Stimulated activated effector memory CD8-positive, alpha-beta T cell treated with anti-CD3 and anti-CD28 coated beads, Interleukin-12 subunit alpha, Interleukin-12 subunit beta, amount 100 ng/mL, for 72 hours (primary cell): ENCODE results near the gene TPTE2.
"Not testable (repeated sequence)": the region's sequence is repeated elsewhere in the genome, so short reads cannot be mapped to it uniquely, and the experiment has no call there.

Experiments used
- ATAC-seq: fragments of 150-1000 bp; cut with Tn5 transposase; 2 replicates; pipeline ENCODE4 v1.10.0; 2021
- DNase-seq, 2 donors: peaks; one replicate each; pipeline ENCODE4 v3.0.0; 2021 to 2022; ENCODE audit warnings: low spot score in 2 of 2
- H3K27ac Mint-ChIP-seq: one replicate; pipeline ENCODE4 v1.8.0; 2022; ENCODE audit warnings: mild to moderate bottlenecking, mixed read lengths
- H3K36me3 Mint-ChIP-seq: one replicate; pipeline ENCODE4 v1.8.0; 2022; ENCODE audit warnings: mild to moderate bottlenecking, mixed read lengths
- H3K4me1 Mint-ChIP-seq: one replicate; pipeline ENCODE4 v1.8.0; 2022; ENCODE audit warnings: mixed read lengths
- H3K4me3 Mint-ChIP-seq: one replicate; pipeline ENCODE4 v1.8.0; 2022; ENCODE audit warnings: mild to moderate bottlenecking, mixed read lengths
- H3K9me3 Mint-ChIP-seq: one replicate; pipeline ENCODE4 v1.8.0; 2022; ENCODE audit warnings: mixed read lengths

Gene TPTE2

GRCh38 chr13:19439056-19439686, 122.2 kb downstream of the TPTE2 start:
- peak in 1 of 2 donors; percentile 50 for DNase-seq
- H3K4me3 Mint-ChIP-seq, H3K36me3 Mint-ChIP-seq, H3K27ac Mint-ChIP-seq, ATAC-seq, H3K9me3 Mint-ChIP-seq, H3K4me1 Mint-ChIP-seq: not testable (repeated sequence)

GRCh38 chr13:19437780-19438179, 123.6 kb downstream of the TPTE2 start:
- H3K4me3 Mint-ChIP-seq, H3K9me3 Mint-ChIP-seq, H3K27ac Mint-ChIP-seq, H3K36me3 Mint-ChIP-seq, ATAC-seq, H3K4me1 Mint-ChIP-seq, DNase-seq: not testable (repeated sequence)

- H3K9me3 Mint-ChIP-seq, H3K36me3 Mint-ChIP-seq, H3K27ac Mint-ChIP-seq, ATAC-seq, H3K4me3 Mint-ChIP-seq, H3K4me1 Mint-ChIP-seq, DNase-seq: not testable (repeated sequence)
Measured at GRCh38 chr13:19422236-19422635, 139.1 kb downstream of the TPTE2 start.

DNA sequence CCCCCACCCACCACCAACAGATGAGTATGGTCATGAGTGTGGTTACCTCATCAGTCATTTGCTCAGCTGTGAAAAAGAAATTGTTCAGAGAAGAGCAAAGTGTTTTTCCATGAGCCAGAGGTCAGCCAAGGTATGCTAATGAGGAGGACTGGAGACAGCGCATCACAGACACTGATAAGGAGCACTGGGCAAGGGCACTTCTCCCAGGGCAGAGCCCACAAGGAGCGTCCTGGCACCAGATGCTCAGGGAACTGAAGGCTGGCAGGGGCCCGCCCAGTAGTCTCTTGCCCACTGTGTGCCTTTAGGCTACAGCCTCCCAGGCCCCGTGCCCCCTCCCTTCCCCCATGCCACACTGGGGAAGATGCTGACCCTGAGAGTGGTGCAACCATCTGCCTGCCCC, 148.8 kb downstream of the TPTE2 start:
- not testable (repeated sequence) for H3K4me3 Mint-ChIP-seq, H3K36me3 Mint-ChIP-seq, DNase-seq, H3K27ac Mint-ChIP-seq, ATAC-seq, H3K4me1 Mint-ChIP-seq
- peaks cover 14% of the 10 kb centered on the region for H3K9me3 Mint-ChIP-seq

GRCh38 chr13:19382746-19383511, 178.4 kb downstream of the TPTE2 start:
- H3K4me3 Mint-ChIP-seq, H3K27ac Mint-ChIP-seq, H3K36me3 Mint-ChIP-seq, ATAC-seq, H3K4me1 Mint-ChIP-seq, DNase-seq, H3K9me3 Mint-ChIP-seq: not testable (repeated sequence)

- H3K4me3 Mint-ChIP-seq = no peak overlapping the region
- ATAC-seq = no peak
- no peaks in the 10 kb centered on the region for H3K4me1 Mint-ChIP-seq
Measured at GRCh38 chr13:19382111-19382510, 179.2 kb downstream of the TPTE2 start.

More at GRCh38 chr13:19382111-19382510, 179.2 kb downstream of the TPTE2 start:
- Mint-ChIP-seq H3K27ac (no peak overlapping the region), H3K9me3 (no peaks in the 10 kb centered on the region), H3K36me3 (no peaks in the 10 kb centered on the region)
- DNase-seq = no peak
